NT2/D1 (cell line): ENCODE measurements around the gene SDHAF4.
"Not testable (repeated sequence)": the region's sequence is repeated elsewhere in the genome, so short reads cannot be mapped to it uniquely, and the experiment has no call there.

Source experiments
- SUZ12 ChIP-seq: IDR thresholded peaks from 2 replicates; pipeline ENCODE4 v1.6.1; 2011; ENCODE audit not compliant: insufficient read length, insufficient read depth; ENCODE audit errors: extremely low read depth
- ZNF274 ChIP-seq: IDR thresholded peaks from 2 replicates; pipeline ENCODE4 v1.6.1; 2011; ENCODE audit warnings: mild to moderate bottlenecking, low read depth, low read length

DNA sequence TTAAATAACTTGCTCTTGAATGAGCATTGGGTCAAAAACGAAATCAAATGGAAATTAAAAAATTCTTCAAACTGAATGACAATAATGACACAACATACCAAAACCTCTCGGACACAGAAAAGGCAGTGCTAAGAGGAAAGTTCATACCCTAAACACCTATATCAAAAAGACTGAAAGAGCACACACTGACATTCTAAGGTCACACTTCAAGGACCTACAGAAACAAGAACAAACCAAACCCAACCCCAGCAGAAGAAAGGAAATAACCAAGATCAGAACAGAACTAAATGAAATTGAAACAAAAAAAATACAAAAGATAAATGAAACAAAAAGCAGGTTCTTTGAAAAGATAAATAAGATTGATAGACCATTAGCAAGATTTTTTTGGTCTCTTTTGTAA is 40.6 kb downstream of the SDHAF4 start:
- not testable (repeated sequence) for TF ChIP-seq SUZ12, ZNF274
